GM18505 (cell line): ENCODE measurements around the gene SIM1.

Source experiments
- ATAC-seq: cut with Tn5 transposase; IDR thresholded peaks from one replicate; pipeline ENCODE4 v1.9.1; 2021; ENCODE audit not compliant: unreplicated experiment
- POLR2A ChIP-seq: IDR thresholded peaks from 4 replicates; pipeline ENCODE4 v1.6.1; 2011; ENCODE audit warnings: borderline replicate concordance; ENCODE audit not compliant: insufficient read depth, insufficient read length; ENCODE audit errors: extremely low read depth

The SIM1 gene

GRCh38 chr6:100435299-100435698 lies 29.4 kb downstream of the SIM1 start:
- ATAC-seq = no peak
- TF ChIP-seq POLR2A = no peak

- no peak for TF ChIP-seq POLR2A
- ATAC-seq = no peak
These were observed 30.8 kb downstream of the SIM1 start for GRCh38 chr6:100433726-100434435.

GRCh38 chr6:100432136-100432535 lies 32.6 kb downstream of the SIM1 start:
- TF ChIP-seq POLR2A = no peak
- no peak for ATAC-seq

GRCh38 chr6:100430962-100431361 lies 33.8 kb downstream of the SIM1 start:
- no peak for ATAC-seq
- no peak for TF ChIP-seq POLR2A

GRCh38 chr6:100427452-100427851 lies 37.3 kb downstream of the SIM1 start:
- ATAC-seq = no peak
- TF ChIP-seq POLR2A = no peak

- no peak for ATAC-seq
- TF ChIP-seq POLR2A = no peak
These were observed 37.9 kb downstream of the SIM1 start for GRCh38 chr6:100426744-100427338.

- no peak for TF ChIP-seq POLR2A
These were observed 38.5 kb downstream of the SIM1 start for GRCh38 chr6:100426241-100426640.

GRCh38 chr6:100420711-100421110 lies 44.0 kb downstream of the SIM1 start:
- TF ChIP-seq POLR2A = no peak
- no peak for ATAC-seq

More at GRCh38 chr6:100426241-100426640, 38.5 kb downstream of the SIM1 start:
- ATAC-seq = no peak

GRCh38 chr6:100417036-100417435 lies 47.7 kb downstream of the SIM1 start:
- no peak for ATAC-seq
- TF ChIP-seq POLR2A = no peak

- no peak for ATAC-seq
- no peak for TF ChIP-seq POLR2A
These were observed 49.0 kb downstream of the SIM1 start for GRCh38 chr6:100415768-100416167.

- no peak for TF ChIP-seq POLR2A
- no peak for ATAC-seq
These were observed 51.8 kb downstream of the SIM1 start for GRCh38 chr6:100412872-100413271.

GRCh38 chr6:100404051-100404450 lies 60.7 kb downstream of the SIM1 start:
- no peak for ATAC-seq
- TF ChIP-seq POLR2A = no peak

- ATAC-seq = no peak
- no peak for TF ChIP-seq POLR2A
These were observed 71.2 kb downstream of the SIM1 start for GRCh38 chr6:100393493-100393892.

GRCh38 chr6:100392423-100392822 lies 72.3 kb downstream of the SIM1 start:
- ATAC-seq = no peak
- no peak for TF ChIP-seq POLR2A
